Trophoblast cell (in vitro differentiated cells and primary cell): ENCODE results near the gene FOXL3.

ENCODE experiments used
- DNase-seq, 2 donors: peaks; one replicate each; pipeline ENCODE4 v3.0.0-alpha.2; 2016
- H2AFZ ChIP-seq: 2 replicates; pipeline ENCODE4 v1.6.1; 2013; ENCODE audit warnings: low read length, moderate library complexity, mild to moderate bottlenecking; ENCODE audit not compliant: insufficient read depth, poor library complexity
- H2AK5ac ChIP-seq: 2 replicates; pipeline ENCODE4 v1.6.1; 2013; ENCODE audit warnings: mild to moderate bottlenecking, low read length
- H2BK120ac ChIP-seq: 2 replicates; pipeline ENCODE4 v1.6.1; 2013; ENCODE audit warnings: low read length, mild to moderate bottlenecking, moderate library complexity; ENCODE audit not compliant: insufficient read depth, poor library complexity
- H2BK12ac ChIP-seq: 2 replicates; pipeline ENCODE4 v1.6.1; 2013; ENCODE audit warnings: mild to moderate bottlenecking, low read length, moderate library complexity
- H2BK5ac ChIP-seq: 2 replicates; pipeline ENCODE4 v1.6.1; 2013; ENCODE audit warnings: low read length, low read depth, moderate library complexity, mild to moderate bottlenecking; ENCODE audit not compliant: poor library complexity
- H3K14ac ChIP-seq: 2 replicates; pipeline ENCODE4 v1.6.1; 2013; ENCODE audit warnings: mild to moderate bottlenecking, low read length
- H3K18ac ChIP-seq: 2 replicates; pipeline ENCODE4 v1.6.1; 2013; ENCODE audit warnings: mild to moderate bottlenecking, low read length
- H3K23ac ChIP-seq: 2 replicates; pipeline ENCODE4 v1.6.1; 2013; ENCODE audit warnings: low read length
- H3K27ac ChIP-seq: 2 replicates; pipeline ENCODE4 v1.5.1; 2013; ENCODE audit warnings: low read depth, mild to moderate bottlenecking, inconsistent platforms, low read length, moderate library complexity
- H3K27me3 ChIP-seq: 2 replicates; pipeline ENCODE4 v1.6.1; 2013; ENCODE audit warnings: inconsistent platforms, mild to moderate bottlenecking, low read length, moderate library complexity; ENCODE audit not compliant: insufficient read depth
- H3K36me3 ChIP-seq, 2 experiments: 1 replicate in 1 of 2; 2 replicates in 1 of 2; pipeline ENCODE4 v1.6.1; 2013; ENCODE audit warnings: low read length in 2 of 2, mild to moderate bottlenecking in 2 of 2, moderate library complexity in 1 of 2; ENCODE audit not compliant: insufficient read depth in 2 of 2, control insufficient read depth in 1 of 2
- H3K4ac ChIP-seq: 2 replicates; pipeline ENCODE4 v1.6.1; 2013; ENCODE audit warnings: low read depth, mild to moderate bottlenecking, low read length, moderate library complexity
- H3K4me1 ChIP-seq, 2 experiments: 1 replicate in 1 of 2; 2 replicates in 1 of 2; pipeline ENCODE4 v1.6.1; 2013; ENCODE audit warnings: low read length in 2 of 2, mild to moderate bottlenecking in 2 of 2, moderate library complexity in 1 of 2; ENCODE audit not compliant: insufficient read depth in 2 of 2, control insufficient read depth in 1 of 2
- H3K4me2 ChIP-seq: 2 replicates; pipeline ENCODE4 v1.6.1; 2013; ENCODE audit warnings: inconsistent platforms, mild to moderate bottlenecking, low read length, moderate library complexity
- H3K4me3 ChIP-seq: 2 replicates; pipeline ENCODE4 v1.5.1; 2013; ENCODE audit warnings: mild to moderate bottlenecking, low read depth, low read length, inconsistent platforms
- H3K79me1 ChIP-seq: one replicate; pipeline ENCODE4 v1.6.1; 2013; ENCODE audit warnings: low read length
- H3K79me2 ChIP-seq: 2 replicates; pipeline ENCODE4 v1.6.1; 2013; ENCODE audit warnings: low read length, mild to moderate bottlenecking; ENCODE audit not compliant: control insufficient read depth, insufficient read depth, poor library complexity
- H3K9ac ChIP-seq: 2 replicates; pipeline ENCODE4 v1.6.1; 2013; ENCODE audit warnings: mild to moderate bottlenecking, low read length
- H3K9me3 ChIP-seq: 2 replicates; pipeline ENCODE4 v1.6.1; 2013; ENCODE audit warnings: low read depth, mild to moderate bottlenecking, control low read depth, inconsistent platforms, low read length; ENCODE audit not compliant: insufficient read depth
- H4K12ac ChIP-seq: 2 replicates; pipeline ENCODE4 v1.6.1; 2013; ENCODE audit warnings: low read depth, mild to moderate bottlenecking, low read length, moderate library complexity
- H4K8ac ChIP-seq: 2 replicates; pipeline ENCODE4 v1.6.1; 2013; ENCODE audit warnings: low read depth, mild to moderate bottlenecking, low read length, moderate library complexity
- H4K91ac ChIP-seq: one replicate; pipeline ENCODE4 v1.6.1; 2013; ENCODE audit warnings: low read depth, mild to moderate bottlenecking, low read length, moderate library complexity
- WGBS: extraction: QIAGEN DNeasy Blood & Tissue Kit; methylation state at CpG from one replicate; pipeline ENCODE4 v1.1.7; 2013; ENCODE audit warnings: missing lambda C conversion rate; ENCODE audit not compliant: insufficient read length, insufficient coverage; ENCODE audit errors: extremely low coverage; 5-methylcytosine and 5-hydroxymethylcytosine counted together

FOXL3 gene

GRCh38 chr7:264541-265191, 25.3 kb upstream of the FOXL3 start:
- no peak overlapping the region for H3K4me2 ChIP-seq
- WGBS = no CpG with 5 or more reads among the region's 27 CpGs
- no peak overlapping the region for H3K9ac ChIP-seq
- H2BK120ac ChIP-seq = no peak overlapping the region
- no peaks in the 10 kb centered on the region for H3K79me1 ChIP-seq
- no peak overlapping the region for H2BK5ac ChIP-seq
- H3K27me3 ChIP-seq = no peaks in the 10 kb centered on the region
- no peak overlapping the region for H3K4me3 ChIP-seq
- H3K18ac ChIP-seq = no peak overlapping the region
- no peaks in the 10 kb centered on the region for H3K4me1 ChIP-seq
- no peak overlapping the region for H3K4ac ChIP-seq
- no peak overlapping the region for H3K27ac ChIP-seq
- H3K14ac ChIP-seq = no peak overlapping the region
- H2AK5ac ChIP-seq = no peak overlapping the region
- no peak overlapping the region for H4K91ac ChIP-seq
- no peak overlapping the region for H3K23ac ChIP-seq
- no peaks in the 10 kb centered on the region for H3K36me3 ChIP-seq
- H2BK12ac ChIP-seq = no peak overlapping the region
- H4K12ac ChIP-seq = no peak overlapping the region
- no peak overlapping the region for H4K8ac ChIP-seq
- H3K9me3 ChIP-seq = peaks cover 44% of the 10 kb centered on the region
- H3K79me2 ChIP-seq = no peaks in the 10 kb centered on the region
- no peak overlapping the region for H2AFZ ChIP-seq
- DNase-seq = no peak

DNA sequence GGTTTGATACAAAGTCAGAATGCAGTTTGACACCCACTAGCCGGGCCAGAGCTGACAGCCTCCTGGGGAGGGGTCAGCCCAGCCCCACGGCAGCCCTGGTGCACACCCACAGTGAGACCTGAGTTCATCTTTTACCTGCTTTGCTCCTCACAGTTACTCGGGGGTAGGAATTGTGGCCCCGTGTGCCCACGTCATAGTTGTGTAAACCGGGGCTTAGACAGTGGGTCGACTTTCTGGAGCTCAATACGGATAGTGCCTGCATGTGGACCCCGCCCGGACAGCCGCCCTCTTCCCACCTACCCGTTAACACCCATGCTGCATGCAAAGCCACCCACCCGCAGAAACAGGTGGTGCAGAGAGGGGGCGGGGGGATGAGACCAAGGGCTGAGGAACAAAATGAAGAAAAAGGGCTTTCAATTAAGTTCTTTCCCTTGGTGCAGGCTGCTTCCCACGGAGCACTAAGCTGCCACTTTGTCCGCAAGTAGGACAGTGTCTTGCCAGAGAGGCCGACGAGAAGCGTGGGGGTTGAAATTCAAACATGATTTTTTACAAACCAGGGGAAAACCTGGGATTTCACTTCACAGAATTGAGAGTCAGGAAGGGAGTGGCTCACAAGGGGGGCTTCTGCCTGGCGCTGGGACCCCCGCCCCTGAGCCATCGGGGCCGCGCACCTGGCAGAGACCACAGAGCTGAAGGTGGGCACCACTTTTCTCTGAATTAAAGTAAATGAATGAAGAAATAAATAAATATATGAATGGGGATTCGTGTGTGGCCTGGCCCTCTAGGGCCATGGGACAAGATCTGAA, 24.6 kb upstream of the FOXL3 start:
- no peak overlapping the region for H2AFZ ChIP-seq
- no peak overlapping the region for H4K12ac ChIP-seq
- no peak overlapping the region for H2BK120ac ChIP-seq
- H3K4me3 ChIP-seq = no peak overlapping the region
- H2BK5ac ChIP-seq = no peak overlapping the region
- H3K79me2 ChIP-seq = no peaks in the 10 kb centered on the region
- H3K36me3 ChIP-seq = no peaks in the 10 kb centered on the region
- no peak overlapping the region for H3K4ac ChIP-seq
- H4K91ac ChIP-seq = no peak overlapping the region
- H3K18ac ChIP-seq = no peak overlapping the region
- no peak overlapping the region for H2AK5ac ChIP-seq
- no peak overlapping the region for H3K27ac ChIP-seq
- H3K9ac ChIP-seq = no peak overlapping the region
- H3K79me1 ChIP-seq = no peaks in the 10 kb centered on the region
- no peak overlapping the region for H3K4me2 ChIP-seq
- no peaks in the 10 kb centered on the region for H3K27me3 ChIP-seq
- DNase-seq = no peak
- H2BK12ac ChIP-seq = no peak overlapping the region
- no CpG with 5 or more reads among the region's 25 CpGs for WGBS
- no peak overlapping the region for H3K14ac ChIP-seq
- peaks cover 40% of the 10 kb centered on the region for H3K9me3 ChIP-seq
- H4K8ac ChIP-seq = no peak overlapping the region
- no peak overlapping the region for H3K23ac ChIP-seq
- H3K4me1 ChIP-seq = no peaks in the 10 kb centered on the region

DNA sequence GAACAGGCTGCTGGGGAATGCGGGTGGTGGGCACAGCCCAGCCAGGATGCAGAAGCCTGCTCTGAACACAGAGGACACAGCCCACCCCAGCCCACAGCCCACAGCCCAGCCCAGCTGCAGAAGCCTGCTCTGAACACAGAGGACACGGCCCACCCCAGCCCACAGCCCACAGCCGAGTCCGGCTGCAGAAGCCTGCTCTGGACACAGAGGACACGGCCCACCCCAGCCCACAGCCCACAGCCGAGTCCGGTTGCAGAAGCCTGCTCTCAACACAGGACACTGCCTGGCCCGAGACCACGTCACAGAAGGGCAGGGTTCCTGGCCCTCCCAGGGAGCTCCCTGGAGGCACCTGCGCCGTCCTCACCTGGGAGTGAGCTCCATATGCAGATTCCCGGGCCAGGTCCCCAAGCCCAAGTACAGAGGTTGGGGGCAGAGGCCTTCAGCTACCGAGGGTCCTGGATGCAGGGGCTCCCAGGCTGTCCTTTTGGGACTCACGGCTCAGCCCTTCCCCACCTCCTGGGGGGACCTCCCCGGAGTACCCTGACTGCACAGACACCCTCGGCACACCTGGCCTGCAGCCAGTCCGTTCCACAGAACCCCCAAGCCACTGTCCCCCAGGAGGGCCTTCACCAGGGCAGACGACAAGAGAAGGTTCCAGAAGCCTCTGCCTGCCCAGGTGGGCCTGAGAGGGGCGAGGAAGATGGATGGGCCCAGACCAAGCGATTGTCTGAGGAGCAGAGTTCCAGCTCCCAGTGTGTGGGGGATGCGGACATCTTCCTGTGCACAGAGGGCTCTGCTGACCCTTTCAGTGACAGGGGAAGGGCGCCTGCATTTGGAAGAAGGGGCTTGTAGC, 23.7 kb upstream of the FOXL3 start:
- H3K79me1 ChIP-seq = no peaks in the 10 kb centered on the region
- no peak overlapping the region for H4K12ac ChIP-seq
- H3K27ac ChIP-seq = no peak overlapping the region
- no peaks in the 10 kb centered on the region for H3K79me2 ChIP-seq
- no peak overlapping the region for H4K8ac ChIP-seq
- no peak overlapping the region for H3K4me2 ChIP-seq
- no peak overlapping the region for H3K4ac ChIP-seq
- H2AFZ ChIP-seq = no peak overlapping the region
- no peak overlapping the region for H2BK12ac ChIP-seq
- no peak overlapping the region for H4K91ac ChIP-seq
- no peak overlapping the region for H2BK120ac ChIP-seq
- no peaks in the 10 kb centered on the region for H3K27me3 ChIP-seq
- H3K9ac ChIP-seq = no peak overlapping the region
- no CpG with 5 or more reads among the region's 22 CpGs for WGBS
- H2BK5ac ChIP-seq = no peak overlapping the region
- H3K18ac ChIP-seq = no peak overlapping the region
- H3K9me3 ChIP-seq = peaks cover 32% of the 10 kb centered on the region
- no peak overlapping the region for H3K14ac ChIP-seq
- no peak for DNase-seq
- H3K23ac ChIP-seq = no peak overlapping the region
- no peaks in the 10 kb centered on the region for H3K4me1 ChIP-seq
- H3K4me3 ChIP-seq = no peak overlapping the region
- no peak overlapping the region for H2AK5ac ChIP-seq
- no peaks in the 10 kb centered on the region for H3K36me3 ChIP-seq

GRCh38 chr7:266851-267840, 22.8 kb upstream of the FOXL3 start:
- no CpG with 5 or more reads among the region's 45 CpGs for WGBS
- no peaks in the 10 kb centered on the region for H3K27me3 ChIP-seq
- H3K4me1 ChIP-seq = no peaks in the 10 kb centered on the region
- no peaks in the 10 kb centered on the region for H3K79me2 ChIP-seq
- no peak overlapping the region for H2AK5ac ChIP-seq
- no peak overlapping the region for H4K8ac ChIP-seq
- H2BK120ac ChIP-seq = no peak overlapping the region
- H3K36me3 ChIP-seq = no peaks in the 10 kb centered on the region
- no peaks in the 10 kb centered on the region for H3K79me1 ChIP-seq
- no peak overlapping the region for H3K27ac ChIP-seq
- H3K4ac ChIP-seq = no peak overlapping the region
- no peak overlapping the region for H3K23ac ChIP-seq
- no peak overlapping the region for H4K91ac ChIP-seq
- H3K9ac ChIP-seq = no peak overlapping the region
- H3K4me3 ChIP-seq = no peak overlapping the region
- DNase-seq = peak; percentile 40 to 62
- no peak overlapping the region for H2AFZ ChIP-seq
- peaks cover 28% of the 10 kb centered on the region for H3K9me3 ChIP-seq
- H2BK5ac ChIP-seq = no peak overlapping the region
- no peak overlapping the region for H2BK12ac ChIP-seq
- H3K18ac ChIP-seq = no peak overlapping the region
- no peak overlapping the region for H3K14ac ChIP-seq
- no peak overlapping the region for H4K12ac ChIP-seq
- H3K4me2 ChIP-seq = no peak overlapping the region
